Right renal cortex interstitium (tissue), 3 donors: ENCODE data around the gene MYH7B. TPM values are rescaled to one million over a fixed set of nuclear protein-coding genes. Genes with fewer than 3 reads are reported as not detected.

Experiments
- DNase-seq, 3 donors: peaks; one replicate each; pipeline ENCODE4 v3.0.0-alpha.2; 2013; ENCODE audit warnings: low read depth in 3 of 3, low spot score in 2 of 3
- polyA plus RNA-seq, 3 donors: library from polyadenylated mRNA; unstranded; fragments of 120-200 nt; gene quantifications; one replicate each; pipeline ENCODE4 v1.2.1, GENCODE V29; 2013; ENCODE audit not compliant: insufficient read length in 3 of 3

Gene MYH7B
- polyA plus RNA-seq, 3 donors: 0.65 to 0.90 (median 0.88) TPM

GRCh38 chr20:34989118-34989517, 33.5 kb downstream of the MYH7B start:
- no peak for DNase-seq

GRCh38 chr20:34989670-34990069, 34.0 kb downstream of the MYH7B start:
- no peak for DNase-seq

DNA sequence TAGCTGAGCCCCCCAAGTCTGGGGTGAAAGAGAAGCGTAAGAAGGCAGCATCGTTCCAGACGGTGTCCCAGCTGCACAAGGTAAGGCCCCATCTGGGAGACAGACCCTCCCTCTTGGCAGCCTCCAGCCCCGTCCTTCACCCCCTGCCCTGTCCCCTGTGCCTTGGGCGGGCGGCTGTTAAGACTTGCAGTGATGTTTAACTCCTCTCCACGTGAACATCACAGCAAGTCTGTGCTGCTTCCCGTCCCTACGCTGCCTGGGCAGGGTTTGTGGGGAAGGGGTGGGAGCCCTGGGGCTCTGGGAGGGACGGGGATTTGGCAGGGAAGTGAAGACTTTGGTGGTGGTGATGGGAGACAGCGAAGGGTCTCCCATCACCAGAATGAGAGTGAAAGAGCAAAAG, 34.6 kb downstream of the MYH7B start:
- DNase-seq: no peak

DNA sequence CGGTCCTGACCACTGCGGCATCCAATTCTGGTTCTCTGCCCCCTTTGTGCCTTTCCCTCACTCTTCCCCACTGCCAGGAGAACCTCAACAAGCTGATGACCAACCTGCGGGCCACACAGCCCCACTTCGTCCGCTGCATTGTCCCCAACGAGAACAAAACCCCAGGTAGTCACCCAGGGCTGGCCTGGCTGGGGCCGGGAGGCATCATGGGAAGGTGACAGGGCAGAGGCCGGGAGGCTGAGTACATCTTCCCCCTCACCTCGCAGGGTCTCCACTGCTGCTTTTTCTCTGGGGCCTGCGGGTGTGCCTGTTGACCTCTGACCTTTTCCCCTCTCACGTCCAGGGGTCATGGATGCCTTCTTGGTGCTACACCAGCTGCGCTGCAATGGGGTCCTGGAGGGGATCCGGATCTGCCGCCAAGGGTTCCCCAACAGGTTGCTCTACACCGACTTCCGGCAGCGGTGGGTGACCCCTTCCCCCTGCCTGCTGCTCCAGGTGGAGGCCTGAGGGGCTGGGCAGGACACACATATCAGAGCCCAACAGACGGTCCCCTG, 35.1 kb downstream of the MYH7B start:
- no peak for DNase-seq

DNA sequence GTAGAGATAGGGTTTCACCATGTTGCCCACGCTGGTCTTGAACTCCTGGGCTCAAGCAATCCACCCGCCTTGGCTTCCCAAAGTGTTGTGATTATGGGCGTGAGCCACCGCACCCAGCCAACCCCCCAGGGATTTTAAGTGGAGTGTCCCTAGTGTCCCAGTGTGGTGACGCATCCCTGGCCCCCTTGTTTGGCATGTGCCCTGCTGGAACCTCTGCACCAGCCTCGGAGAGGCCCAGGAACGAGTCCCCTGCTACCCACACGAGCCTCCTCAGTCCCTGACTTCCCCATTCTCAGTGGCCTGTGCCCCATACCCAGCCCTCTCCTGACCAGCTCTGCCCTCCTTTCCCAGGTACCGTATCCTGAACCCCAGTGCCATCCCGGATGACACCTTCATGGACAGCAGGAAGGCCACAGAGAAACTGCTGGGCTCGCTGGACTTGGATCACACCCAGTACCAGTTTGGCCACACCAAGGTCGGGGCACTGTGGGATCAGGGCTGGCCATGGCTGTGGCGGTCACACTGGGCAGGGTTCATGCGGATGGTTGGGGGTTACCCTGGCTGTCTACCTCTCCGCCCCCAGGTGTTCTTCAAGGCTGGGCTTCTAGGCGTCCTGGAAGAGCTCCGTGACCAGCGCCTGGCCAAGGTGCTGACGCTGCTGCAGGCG, 37.2 kb downstream of the MYH7B start:
- DNase-seq: no peak

DNA sequence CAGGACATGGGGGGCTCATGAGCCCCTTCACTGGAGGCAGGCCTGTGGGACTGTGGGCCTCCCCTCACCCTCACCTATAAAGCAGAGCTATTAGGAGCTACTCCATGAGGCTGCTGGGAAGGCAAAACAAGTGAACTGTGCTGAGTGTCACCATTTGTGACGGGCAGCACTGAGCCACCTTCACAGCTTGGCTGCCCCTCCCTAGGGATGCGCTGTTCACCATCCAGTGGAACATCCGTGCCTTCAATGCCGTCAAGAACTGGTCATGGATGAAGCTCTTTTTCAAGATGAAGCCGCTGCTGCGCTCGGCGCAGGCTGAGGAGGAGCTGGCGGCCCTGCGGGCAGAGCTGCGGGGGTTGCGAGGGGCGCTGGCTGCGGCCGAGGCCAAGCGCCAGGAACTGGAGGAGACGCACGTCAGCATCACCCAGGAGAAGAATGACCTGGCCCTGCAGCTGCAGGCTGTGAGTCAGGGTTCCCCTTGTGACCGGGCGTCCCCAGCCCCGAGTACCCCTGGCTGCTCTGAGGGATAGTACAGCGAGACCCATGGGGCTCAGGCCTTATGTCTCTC, 38.4 kb downstream of the MYH7B start:
- no peak for DNase-seq

DNA sequence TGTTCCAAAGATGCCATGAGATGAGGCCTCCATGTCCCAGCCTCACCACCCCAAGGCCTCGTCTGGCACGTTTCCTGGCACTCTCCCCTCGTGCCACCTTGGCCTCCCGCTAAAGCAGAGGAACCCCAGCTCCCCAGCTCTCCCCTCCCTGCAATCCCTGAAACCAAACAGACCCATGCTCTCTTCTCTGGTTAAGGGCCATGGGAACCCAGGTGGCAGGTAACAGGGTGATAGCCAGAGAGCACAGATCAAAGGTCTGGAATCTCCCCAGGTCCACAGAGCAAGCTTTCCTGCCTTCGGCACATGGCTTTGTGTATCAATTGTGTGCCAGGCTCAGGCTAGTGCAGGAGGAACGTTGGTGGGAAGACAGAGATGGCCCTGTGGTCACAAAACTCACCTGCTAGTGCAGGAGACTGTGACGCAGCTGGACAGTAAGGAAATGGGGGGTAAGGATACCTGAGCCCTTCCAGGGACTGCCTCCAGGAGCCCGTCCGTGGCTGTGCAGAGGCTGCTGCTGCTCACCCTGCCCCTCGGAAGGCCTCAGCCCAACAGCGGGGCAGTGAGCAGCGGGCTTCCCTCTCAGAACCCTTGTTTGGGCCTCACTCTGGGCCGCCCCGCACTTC, 39.0 kb downstream of the MYH7B start:
- no peak for DNase-seq

GRCh38 chr20:34995192-34995591, 39.5 kb downstream of the MYH7B start:
- no peak for DNase-seq

GRCh38 chr20:34995696-34996095, 40.0 kb downstream of the MYH7B start:
- no peak for DNase-seq

DNA sequence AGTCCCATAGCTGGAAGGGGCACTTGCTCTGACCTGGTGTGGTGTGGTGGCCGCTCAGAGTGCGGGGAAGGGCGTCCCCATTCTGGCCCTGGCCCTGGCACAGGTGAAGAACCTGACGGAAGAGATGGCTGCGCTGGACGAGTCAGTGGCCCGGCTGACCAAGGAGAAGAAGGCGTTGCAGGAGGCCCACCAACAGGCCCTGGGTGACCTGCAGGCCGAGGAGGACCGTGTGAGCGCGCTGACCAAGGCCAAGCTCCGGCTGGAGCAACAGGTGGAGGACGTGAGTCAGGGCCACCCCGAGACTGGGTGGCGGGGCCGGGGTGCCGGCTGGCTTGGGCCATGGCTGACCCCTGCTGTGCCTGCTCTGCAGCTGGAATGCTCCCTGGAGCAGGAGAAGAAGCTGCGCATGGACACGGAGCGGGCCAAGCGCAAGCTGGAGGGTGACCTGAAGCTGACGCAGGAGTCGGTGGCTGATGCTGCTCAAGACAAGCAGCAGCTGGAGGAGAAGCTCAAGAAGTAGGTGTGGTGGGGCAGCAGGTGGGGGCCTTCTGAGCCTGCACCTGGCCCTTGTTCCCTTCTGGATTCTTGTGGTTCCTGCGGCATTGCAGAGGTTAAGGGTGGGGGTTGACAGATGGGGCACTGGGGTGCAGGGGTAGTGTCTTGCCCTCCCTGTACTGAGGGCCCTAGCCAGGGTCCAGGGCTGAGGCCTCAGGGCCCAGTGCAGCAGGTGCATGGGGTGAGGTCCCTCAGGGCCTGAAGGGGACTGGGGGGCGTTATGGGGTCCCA, 40.8 kb downstream of the MYH7B start:
- no peak for DNase-seq

DNA sequence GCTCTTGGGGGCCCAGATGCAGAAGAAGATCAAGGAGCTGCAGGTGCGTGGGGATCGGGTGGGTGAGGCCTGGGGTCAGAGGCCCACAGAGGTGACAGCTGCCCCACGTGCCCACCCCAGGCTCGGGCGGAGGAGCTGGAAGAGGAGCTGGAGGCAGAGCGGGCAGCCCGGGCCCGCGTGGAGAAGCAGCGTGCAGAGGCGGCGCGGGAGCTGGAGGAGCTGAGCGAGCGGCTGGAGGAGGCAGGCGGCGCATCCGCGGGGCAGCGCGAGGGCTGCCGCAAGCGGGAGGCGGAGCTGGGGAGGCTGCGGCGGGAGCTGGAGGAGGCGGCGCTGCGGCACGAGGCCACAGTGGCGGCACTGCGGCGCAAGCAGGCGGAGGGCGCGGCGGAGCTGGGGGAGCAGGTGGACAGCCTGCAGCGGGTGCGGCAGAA, 41.5 kb downstream of the MYH7B start:
- DNase-seq: peak in 1 of 3 donors; percentile 35

- DNase-seq: no peak
Observed at GRCh38 chr20:34997774-34998173, 42.1 kb downstream of the MYH7B start.

DNA sequence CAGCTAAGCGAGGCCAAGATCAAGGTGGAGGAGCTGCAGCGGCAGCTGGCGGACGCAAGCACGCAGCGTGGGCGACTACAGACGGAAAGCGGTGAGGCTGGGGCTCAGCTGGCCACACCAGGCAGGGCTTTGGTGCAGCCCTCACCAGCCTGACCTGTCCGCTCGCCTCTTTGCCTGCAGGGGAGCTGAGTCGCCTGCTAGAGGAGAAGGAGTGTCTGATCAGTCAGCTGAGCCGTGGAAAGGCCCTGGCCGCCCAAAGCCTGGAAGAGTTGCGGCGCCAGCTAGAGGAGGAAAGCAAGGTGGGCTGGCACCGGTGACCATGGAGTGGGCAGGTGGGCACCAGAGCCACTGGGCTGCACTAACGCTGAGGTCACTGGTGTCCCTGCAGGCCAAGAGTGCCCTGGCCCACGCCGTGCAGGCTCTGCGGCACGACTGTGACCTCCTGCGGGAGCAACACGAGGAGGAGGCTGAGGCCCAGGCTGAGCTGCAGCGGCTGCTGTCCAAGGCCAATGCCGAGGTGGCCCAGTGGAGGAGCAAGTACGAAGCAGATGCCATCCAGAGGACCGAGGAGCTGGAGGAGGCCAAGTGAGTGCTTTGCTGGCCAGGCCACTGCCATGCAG, 42.8 kb downstream of the MYH7B start:
- DNase-seq: no peak

DNA sequence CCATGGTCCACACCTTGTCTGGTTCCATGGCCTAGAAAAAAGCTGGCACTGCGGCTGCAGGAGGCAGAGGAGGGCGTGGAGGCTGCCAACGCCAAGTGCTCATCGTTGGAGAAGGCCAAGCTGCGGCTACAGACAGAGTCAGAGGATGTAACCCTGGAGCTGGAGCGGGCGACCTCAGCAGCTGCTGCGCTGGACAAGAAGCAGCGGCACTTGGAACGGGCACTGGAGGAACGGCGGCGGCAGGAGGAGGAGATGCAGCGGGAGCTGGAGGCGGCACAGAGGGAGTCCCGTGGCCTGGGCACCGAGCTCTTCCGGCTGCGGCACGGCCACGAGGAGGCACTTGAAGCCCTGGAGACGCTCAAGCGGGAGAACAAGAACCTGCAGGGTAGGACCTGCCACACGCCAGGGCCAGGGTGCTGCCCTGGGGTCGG, 43.4 kb downstream of the MYH7B start:
- DNase-seq: no peak

GRCh38 chr20:34999782-35000181, 44.1 kb downstream of the MYH7B start:
- DNase-seq: no peak

GRCh38 chr20:35000311-35000921, 44.7 kb downstream of the MYH7B start:
- DNase-seq: no peak

- DNase-seq: no peak
Observed at GRCh38 chr20:35000922-35001595, 45.4 kb downstream of the MYH7B start.

- DNase-seq: no peak
Observed at GRCh38 chr20:35001596-35002362, 46.1 kb downstream of the MYH7B start.
